GM12878 (cell line): ENCODE data around the gene TMEM244.

ENCODE experiments used
- CTCF ChIP-seq, 3 experiments: IDR thresholded peaks in 2 of 3; conservative IDR thresholded peaks in 1 of 3; 2 replicates each; pipeline ENCODE4 v1.5.1; 2011; ENCODE audit warnings: low read depth in 3 of 3, low read length in 3 of 3, mild to moderate bottlenecking in 3 of 3, control low read depth in 2 of 3, moderate library complexity in 2 of 3, inconsistent platforms in 1 of 3, mixed read lengths in 1 of 3; ENCODE audit not compliant: control insufficient read depth in 2 of 3, insufficient read depth in 1 of 3; ENCODE audit errors: extremely low read depth in 1 of 3
- EED ChIP-seq: sonication (generic); IDR thresholded peaks from 2 replicates; pipeline ENCODE4 v1.6.1; 2016; ENCODE audit warnings: antibody characterized with exemption, low read depth
- EP300 ChIP-seq, 2 experiments: fragments of 150-350 bp in 1 of 2; IDR thresholded peaks; 2 replicates each; pipeline ENCODE4 v1.6.1; 2011 to 2012; ENCODE audit warnings: low read depth in 2 of 2, low read length in 2 of 2, borderline replicate concordance in 1 of 2, improper control_type of control experiment in 1 of 2, inconsistent platforms in 1 of 2; ENCODE audit not compliant: control insufficient read depth in 1 of 2
- EZH2 ChIP-seq: IDR thresholded peaks from 2 replicates; pipeline ENCODE4 v1.6.1; 2012; ENCODE audit warnings: low read depth, mild to moderate bottlenecking, control low read depth, inconsistent platforms, low read length, borderline replicate concordance; ENCODE audit not compliant: control insufficient read depth
- KAT2A ChIP-seq: conservative IDR thresholded peaks from 2 replicates; pipeline ENCODE4 v1.6.1; 2011; ENCODE audit warnings: low read depth, low read length; ENCODE audit not compliant: control insufficient read depth
- MXI1 ChIP-seq: fragments of 150-350 bp; IDR thresholded peaks from 2 replicates; pipeline ENCODE4 v1.6.1; 2011; ENCODE audit warnings: low read depth, mild to moderate bottlenecking, inconsistent platforms, low read length, improper control_type of control experiment
- NR2F1 ChIP-seq: fragments of 450-650 bp; conservative IDR thresholded peaks from 2 replicates; pipeline ENCODE4 v1.6.1; 2017; ENCODE audit warnings: mild to moderate bottlenecking
- POLR2A ChIP-seq: IDR thresholded peaks from 2 replicates; pipeline ENCODE4 v1.6.1; 2011; ENCODE audit warnings: low read depth, mild to moderate bottlenecking, low read length
- POLR2AphosphoS5 ChIP-seq: IDR thresholded peaks from 2 replicates; pipeline ENCODE4 v1.6.1; 2011; ENCODE audit warnings: mild to moderate bottlenecking, low read length, inconsistent platforms
- RAD21 ChIP-seq: IDR thresholded peaks from 2 replicates; pipeline ENCODE4 v1.6.1; 2011; ENCODE audit warnings: mild to moderate bottlenecking, low read depth, low read length, moderate library complexity; ENCODE audit not compliant: insufficient read depth
- TARDBP ChIP-seq: IDR thresholded peaks from 2 replicates; pipeline ENCODE4 v1.6.1; 2016; ENCODE audit warnings: borderline replicate concordance
- USF1 ChIP-seq: IDR thresholded peaks from 2 replicates; pipeline ENCODE4 v1.6.1; 2011; ENCODE audit warnings: borderline replicate concordance, low read depth, mild to moderate bottlenecking, moderate library complexity, mixed read lengths, low read length; ENCODE audit not compliant: insufficient read depth; ENCODE audit errors: extremely low read length
- USF2 ChIP-seq: IDR thresholded peaks from 2 replicates; pipeline ENCODE4 v1.6.1; 2011; ENCODE audit warnings: low read depth, low read length, improper control_type of control experiment, borderline replicate concordance

DNA sequence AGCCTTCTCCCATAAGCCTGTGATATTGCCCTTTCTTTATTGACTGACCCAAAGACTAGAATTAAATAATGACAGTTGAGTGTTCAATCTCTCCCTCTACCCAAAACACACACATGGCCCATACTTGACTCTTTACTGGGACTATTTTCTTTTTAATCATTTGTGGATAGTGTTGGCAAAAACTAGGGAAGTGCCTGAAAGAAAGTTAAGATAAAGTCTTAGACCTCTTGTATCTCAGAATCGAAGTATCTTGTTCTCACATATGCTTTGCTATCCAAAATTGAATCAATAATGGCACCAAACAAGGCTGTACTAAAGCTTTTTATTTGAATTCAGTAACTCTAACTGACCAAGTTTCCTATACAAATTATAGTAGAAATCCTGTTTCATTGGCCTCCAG, 19.0 kb downstream of the TMEM244 start:
- TF ChIP-seq CTCF (IDR thresholded peaks at IDR 0.05 in 2 of 3, conservative IDR thresholded peaks at IDR 0.05 in 1 of 3; ENCODE audit: control insufficient read depth in 2 of 3, extremely low read depth in 1 of 3, insufficient read depth in 1 of 3, low read depth in 3 of 3, low read length in 3 of 3) = no peak
- no peak for TF ChIP-seq KAT2A
- no peak for TF ChIP-seq POLR2A
- TF ChIP-seq EZH2 = no peak
- no peak for TF ChIP-seq POLR2AphosphoS5
- no peak for TF ChIP-seq RAD21
- TF ChIP-seq EED = no peak
- no peak for TF ChIP-seq USF1
- TF ChIP-seq MXI1 = no peak
- TF ChIP-seq TARDBP = no peak
- no peak for TF ChIP-seq NR2F1
- no peak for TF ChIP-seq EP300 (IDR thresholded peaks at IDR 0.05; ENCODE audit: borderline replicate concordance in 1 of 2, control insufficient read depth in 1 of 2, low read depth in 2 of 2, low read length in 2 of 2)
- no peak for TF ChIP-seq USF2
